K562 (cell line): ENCODE data around the gene IL36RN. TPM values are rescaled to one million over a fixed set of nuclear protein-coding genes. Genes with fewer than 3 reads are reported as not detected.

Experiments
- BCOR ChIP-seq: fragments of 450-650 bp; IDR thresholded peaks from 2 replicates; pipeline ENCODE4 v1.6.1; 2016
- BRD9 ChIP-seq: fragments of 450-650 bp; IDR thresholded peaks from 2 replicates; pipeline ENCODE4 v1.6.1; 2018; ENCODE audit warnings: low read depth; ENCODE audit not compliant: partially characterized antibody
- CC2D1A ChIP-seq: fragments of 450-650 bp; IDR thresholded peaks from 2 replicates; pipeline ENCODE4 v1.6.1; 2017; ENCODE audit warnings: mild to moderate bottlenecking
- CHD4 ChIP-seq: fragments of 200-600 bp; sonication (generic); IDR thresholded peaks from 3 replicates; pipeline ENCODE4 v1.6.1; 2012; ENCODE audit warnings: low read depth, mild to moderate bottlenecking, mixed read lengths, low read length, inconsistent platforms; ENCODE audit not compliant: insufficient read depth, insufficient replicate concordance, poor library complexity, severe bottlenecking
- CREB5 ChIP-seq: fragments of 250-450 bp; sonication (Bioruptor Pico); IDR thresholded peaks from 2 replicates; pipeline ENCODE4 v1.5.0; 2020; ENCODE audit warnings: mild to moderate bottlenecking
- FOXO4 ChIP-seq: fragments of 450-650 bp; formaldehyde crosslinking; IDR thresholded peaks from 2 replicates; pipeline ENCODE4 v1.4.0; 2020; ENCODE audit warnings: mild to moderate bottlenecking, moderate library complexity
- MTA2 ChIP-seq: fragments of 450-650 bp; IDR thresholded peaks from 2 replicates; pipeline ENCODE4 v1.6.1; 2016; ENCODE audit warnings: low read depth
- RFX1 ChIP-seq: fragments of 450-650 bp; IDR thresholded peaks from 2 replicates; pipeline ENCODE4 v1.6.1; 2016; ENCODE audit warnings: mild to moderate bottlenecking, moderate library complexity
- ZNF143 ChIP-seq: sonication (generic); formaldehyde crosslinking; IDR thresholded peaks from 2 replicates; pipeline ENCODE4 v1.9.0; 2022; ENCODE audit warnings: mild to moderate bottlenecking, missing genetic modification reagents
- ZNF407 ChIP-seq: fragments of 450-650 bp; IDR thresholded peaks from 2 replicates; pipeline ENCODE4 v1.6.1; 2016; ENCODE audit warnings: low read depth
- polyA plus RNA-seq, 8 experiments: library from polyadenylated mRNA; depleted of rRNA in 4 of 8; stranded (reverse) in 5 of 8; unstranded in 3 of 8; fragments of >200 nt; fragmentation: Nextera tagmentation in 2 of 8; fragmentation: Illumina TruSeq in 1 of 8; extraction: Ambion mirVana in 2 of 8; extraction: Trizol in 1 of 8; gene quantifications; 2 replicates each; pipeline versions ENCODE4 v1.2.1 to v1.2.3, GENCODE V29; 2011 to 2014; ENCODE audit warnings: inconsistent platforms in 1 of 8, missing spikeins in 1 of 8
- total RNA-seq, 7 experiments: library from RNA; depleted of rRNA in 6 of 7; stranded (reverse); fragments of >200 nt in 6 of 7; fragmentation: Illumina TruSeq in 2 of 7; extraction: Trizol in 2 of 7; gene quantifications; 2 replicates each; pipeline versions ENCODE4 v1.2.1 to v1.2.3, GENCODE V29; 2011 to 2021; ENCODE audit warnings: low replicate concordance in 1 of 7
- TF ChIP-seq, protein P1 (sequence below): fragments of 450-650 bp; IDR thresholded peaks from 2 replicates; pipeline ENCODE4 v1.6.1; 2017; ENCODE audit warnings: antibody characterized with exemption, mild to moderate bottlenecking

The IL36RN gene
- total and polyA plus RNA-seq, 9 of the 15 experiments (the other 6 are each of a cell fraction or from before 2014, with no cell fraction given) = not detected

DNA sequence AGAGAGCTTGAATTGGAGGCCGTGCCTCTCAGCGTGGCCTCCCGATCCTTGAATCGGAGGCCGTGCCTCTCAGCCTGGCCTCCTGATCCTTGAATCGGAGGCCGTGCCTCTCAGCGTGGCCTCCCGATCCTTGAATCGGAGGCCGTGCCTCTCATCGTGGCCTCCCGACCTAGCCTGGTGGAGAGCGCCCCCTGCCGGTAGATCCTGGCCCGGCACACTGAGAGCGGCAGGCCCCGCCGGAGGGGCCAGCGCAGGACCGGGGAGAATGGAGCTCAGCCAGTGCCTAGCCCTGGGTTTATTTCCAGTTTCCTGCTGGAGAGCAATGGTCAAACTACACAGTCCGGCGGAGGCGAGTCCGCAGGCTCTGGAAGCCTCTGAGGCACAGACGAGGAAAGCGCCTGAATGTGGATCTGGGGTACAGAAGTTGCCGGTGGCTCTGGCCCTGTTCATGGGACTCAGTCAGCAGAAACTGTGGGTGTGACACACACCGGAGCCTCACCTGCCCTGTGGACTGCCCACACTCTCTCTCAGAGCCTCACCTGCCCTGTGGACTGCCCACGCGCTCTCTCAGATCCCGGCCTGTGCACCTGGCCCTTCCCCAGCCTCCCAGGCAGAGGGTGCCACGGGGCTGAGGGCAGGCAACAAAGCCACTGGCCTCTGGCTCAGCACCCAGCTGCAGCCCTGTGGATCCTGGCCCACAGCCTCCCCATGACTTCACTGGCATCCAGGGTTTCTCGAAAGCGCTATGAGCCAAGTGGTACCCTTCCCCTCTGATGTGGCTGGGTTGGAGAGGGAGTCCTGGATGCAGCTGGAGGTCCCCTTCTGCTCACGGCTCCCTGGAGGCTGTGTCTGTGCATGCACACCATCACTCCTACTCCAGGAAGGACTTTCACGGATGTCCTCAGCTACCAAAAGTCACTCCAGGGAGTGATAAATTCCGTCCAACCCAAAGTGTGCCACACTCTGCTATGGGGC lies 7.8 kb upstream of the IL36RN start (continued):
- no peak for TF ChIP-seq ZNF407
- TF ChIP-seq CC2D1A = peak; percentile 92
- no peak for TF ChIP-seq MTA2
- peak; percentile 75 for TF ChIP-seq CHD4
- TF ChIP-seq BCOR = peak; percentile 57
- TF ChIP-seq BRD9 = no peak
- no peak for TF ChIP-seq RFX1
- TF ChIP-seq CREB5 (CRISPR knock-in tag) = no peak
- no peak for TF ChIP-seq FOXO4 (CRISPR knock-in tag)
- TF ChIP-seq ZNF143 (CRISPR knock-in tag) = no peak
- TF ChIP-seq, protein P1, sequence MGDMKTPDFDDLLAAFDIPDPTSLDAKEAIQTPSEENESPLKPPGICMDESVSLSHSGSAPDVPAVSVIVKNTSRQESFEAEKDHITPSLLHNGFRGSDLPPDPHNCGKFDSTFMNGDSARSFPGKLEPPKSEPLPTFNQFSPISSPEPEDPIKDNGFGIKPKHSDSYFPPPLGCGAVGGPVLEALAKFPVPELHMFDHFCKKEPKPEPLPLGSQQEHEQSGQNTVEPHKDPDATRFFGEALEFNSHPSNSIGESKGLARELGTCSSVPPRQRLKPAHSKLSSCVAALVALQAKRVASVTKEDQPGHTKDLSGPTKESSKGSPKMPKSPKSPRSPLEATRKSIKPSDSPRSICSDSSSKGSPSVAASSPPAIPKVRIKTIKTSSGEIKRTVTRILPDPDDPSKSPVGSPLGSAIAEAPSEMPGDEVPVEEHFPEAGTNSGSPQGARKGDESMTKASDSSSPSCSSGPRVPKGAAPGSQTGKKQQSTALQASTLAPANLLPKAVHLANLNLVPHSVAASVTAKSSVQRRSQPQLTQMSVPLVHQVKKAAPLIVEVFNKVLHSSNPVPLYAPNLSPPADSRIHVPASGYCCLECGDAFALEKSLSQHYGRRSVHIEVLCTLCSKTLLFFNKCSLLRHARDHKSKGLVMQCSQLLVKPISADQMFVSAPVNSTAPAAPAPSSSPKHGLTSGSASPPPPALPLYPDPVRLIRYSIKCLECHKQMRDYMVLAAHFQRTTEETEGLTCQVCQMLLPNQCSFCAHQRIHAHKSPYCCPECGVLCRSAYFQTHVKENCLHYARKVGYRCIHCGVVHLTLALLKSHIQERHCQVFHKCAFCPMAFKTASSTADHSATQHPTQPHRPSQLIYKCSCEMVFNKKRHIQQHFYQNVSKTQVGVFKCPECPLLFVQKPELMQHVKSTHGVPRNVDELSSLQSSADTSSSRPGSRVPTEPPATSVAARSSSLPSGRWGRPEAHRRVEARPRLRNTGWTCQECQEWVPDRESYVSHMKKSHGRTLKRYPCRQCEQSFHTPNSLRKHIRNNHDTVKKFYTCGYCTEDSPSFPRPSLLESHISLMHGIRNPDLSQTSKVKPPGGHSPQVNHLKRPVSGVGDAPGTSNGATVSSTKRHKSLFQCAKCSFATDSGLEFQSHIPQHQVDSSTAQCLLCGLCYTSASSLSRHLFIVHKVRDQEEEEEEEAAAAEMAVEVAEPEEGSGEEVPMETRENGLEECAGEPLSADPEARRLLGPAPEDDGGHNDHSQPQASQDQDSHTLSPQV = no peak
